Measurements from ENCODE around the gene SOX18. TPM values are rescaled to one million over a fixed set of nuclear protein-coding genes. Genes with fewer than 3 reads are reported as not detected.

The SOX18 gene
- total and polyA plus RNA-seq, 2 of the 13 experiments (the other 11 are each of a cell fraction or from before 2014, with no cell fraction given): 1.6 to 1.9 TPM

DNA sequence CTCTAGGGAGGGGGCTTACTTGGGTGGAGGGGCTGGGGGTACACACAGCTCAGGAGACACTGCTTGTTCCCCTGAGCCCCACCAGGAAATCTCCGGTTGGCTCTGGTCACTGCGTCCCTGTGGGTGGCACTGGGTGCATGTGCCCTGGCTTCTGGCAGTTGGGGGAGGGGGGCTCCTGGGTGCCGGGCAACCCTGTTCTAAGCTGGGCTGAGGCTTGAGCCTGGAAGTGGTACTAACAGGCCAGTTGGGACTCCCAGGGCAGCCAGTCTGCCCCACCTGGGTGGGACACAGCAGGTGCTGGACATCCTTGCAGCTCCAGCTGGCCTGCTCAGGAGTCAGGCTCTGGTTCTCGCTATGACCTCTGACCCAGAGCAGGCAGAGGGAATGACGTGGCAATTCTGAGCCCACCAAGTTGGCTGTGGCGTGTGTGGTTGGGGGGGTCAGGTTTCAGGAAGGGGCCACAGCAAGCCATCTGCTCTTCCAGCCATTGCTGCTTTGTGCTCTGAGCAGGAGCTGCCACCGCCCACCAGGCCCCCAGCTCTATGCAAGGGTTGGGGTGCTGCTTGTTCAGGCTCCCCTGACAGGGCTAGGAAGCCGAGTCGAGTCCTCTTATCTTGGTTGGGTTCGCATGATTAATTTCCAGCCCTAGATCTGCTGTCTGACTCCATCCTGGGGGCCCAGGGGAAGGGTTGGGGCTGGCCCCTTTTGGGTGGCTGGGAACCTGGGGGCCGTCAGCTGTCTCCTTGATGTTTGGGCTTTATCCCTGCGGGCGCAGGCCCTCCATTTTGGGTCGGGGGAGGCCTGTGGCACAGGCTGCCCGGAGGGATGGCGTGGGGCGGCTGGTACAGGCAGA lies 12.9 kb downstream of the SOX18 start (continued):
- TF ChIP-seq KDM5A (IDR thresholded peaks at IDR 0.05; ENCODE audit: borderline replicate concordance, low read length) (0 out of 2 replicates have a peak, but pooled peaks have one; percentile 52), ZNF230 (CRISPR knock-in tag; IDR thresholded peaks at IDR 0.05) (no peak), ZNF263 (CRISPR knock-in tag; IDR thresholded peaks at IDR 0.05) (no peak), RORA (CRISPR knock-in tag; IDR thresholded peaks at IDR 0.05) (no peak), ZNF781 (CRISPR knock-in tag; IDR thresholded peaks at IDR 0.05; ENCODE audit: borderline replicate concordance, not compliant biosample characterization) (no peak), SNAPC4 (CRISPR knock-in tag; IDR thresholded peaks at IDR 0.05) (peak; percentile 35; the same call in 1 of the 2 replicates), CHCHD3 (CRISPR knock-in tag; IDR thresholded peaks at IDR 0.05) (peak; percentile 11; the same call in 1 of the 2 replicates), ZBTB38 (CRISPR knock-in tag; IDR thresholded peaks at IDR 0.05) (no peak; the same call in 1 of the 2 replicates), GABPA (IDR thresholded peaks at IDR 0.05; ENCODE audit: low read depth, low read length) (no peak), GABPA (CRISPR knock-in tag; IDR thresholded peaks at IDR 0.05; ENCODE audit: low read depth) (peak; percentile 39), ZNF326 (CRISPR knock-in tag; IDR thresholded peaks at IDR 0.05; ENCODE audit: borderline replicate concordance) (no peak; the same call in 1 of the 2 replicates), ZNF383 (CRISPR knock-in tag; IDR thresholded peaks at IDR 0.05; ENCODE audit: borderline replicate concordance) (0 out of 2 replicates have a peak, but pooled peaks have one; percentile 24), TMF1 (CRISPR knock-in tag; IDR thresholded peaks at IDR 0.05; ENCODE audit: low read depth) (no peak), TEF (CRISPR knock-in tag; IDR thresholded peaks at IDR 0.05) (no peak), ZNF619 (CRISPR knock-in tag; IDR thresholded peaks at IDR 0.05) (no peak), YY1 (IDR thresholded peaks at IDR 0.05; ENCODE audit: insufficient read depth, insufficient replicate concordance, low read depth, low read length) (peak; percentile 40), ZFY (CRISPR knock-in tag; IDR thresholded peaks at IDR 0.05) (peak; percentile 50; the same call in 1 of the 2 replicates), ZNF30 (CRISPR knock-in tag; IDR thresholded peaks at IDR 0.05) (no peak; the same call in 1 of the 2 replicates), SALL1 (CRISPR knock-in tag; IDR thresholded peaks at IDR 0.05) (no peak; the same call in 1 of the 2 replicates), TOPORS (CRISPR knock-in tag; IDR thresholded peaks at IDR 0.05) (0 out of 2 replicates have a peak, but pooled peaks have one; percentile 78), MLLT10 (CRISPR knock-in tag; IDR thresholded peaks at IDR 0.05) (no peak)
- TF ChIP-seq, protein P1, sequence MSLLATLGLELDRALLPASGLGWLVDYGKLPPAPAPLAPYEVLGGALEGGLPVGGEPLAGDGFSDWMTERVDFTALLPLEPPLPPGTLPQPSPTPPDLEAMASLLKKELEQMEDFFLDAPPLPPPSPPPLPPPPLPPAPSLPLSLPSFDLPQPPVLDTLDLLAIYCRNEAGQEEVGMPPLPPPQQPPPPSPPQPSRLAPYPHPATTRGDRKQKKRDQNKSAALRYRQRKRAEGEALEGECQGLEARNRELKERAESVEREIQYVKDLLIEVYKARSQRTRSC (CRISPR knock-in tag; IDR thresholded peaks at IDR 0.05; ENCODE audit: low read depth): peak; percentile 22; the same call in 1 of the 2 replicates
- TF ChIP-seq, protein P2, sequence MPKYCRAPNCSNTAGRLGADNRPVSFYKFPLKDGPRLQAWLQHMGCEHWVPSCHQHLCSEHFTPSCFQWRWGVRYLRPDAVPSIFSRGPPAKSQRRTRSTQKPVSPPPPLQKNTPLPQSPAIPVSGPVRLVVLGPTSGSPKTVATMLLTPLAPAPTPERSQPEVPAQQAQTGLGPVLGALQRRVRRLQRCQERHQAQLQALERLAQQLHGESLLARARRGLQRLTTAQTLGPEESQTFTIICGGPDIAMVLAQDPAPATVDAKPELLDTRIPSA (CRISPR knock-in tag; IDR thresholded peaks at IDR 0.05; ENCODE audit: borderline replicate concordance): 0 out of 2 replicates have a peak, but pooled peaks have one; percentile 49

Data from HepG2 (cell line).